ENCODE results near the gene KLRC3. TPM values are rescaled to one million over a fixed set of nuclear protein-coding genes. Genes with fewer than 3 reads are reported as not detected.
"Not testable (repeated sequence)": the region's sequence is repeated elsewhere in the genome, so short reads cannot be mapped to it uniquely, and the experiment has no call there.

KLRC3 gene
- total and polyA plus RNA-seq, 4 donors, result 0.08 to 0.50 (median 0.14) TPM; not detected in 1

- H3K4me1 ChIP-seq (ENCODE audit: control insufficient read depth in 4 of 4, insufficient read depth in 4 of 4, low read length in 3 of 4), result no peaks in the 10 kb centered on the region
Measured at GRCh38 chr12:10397296-10397695, 23.1 kb downstream of the KLRC3 start.

GRCh38 chr12:10396176-10396575 lies 24.2 kb downstream of the KLRC3 start:
- WGBS, result 85% methylated on average over 15 of the region's 15 CpGs
- not testable (repeated sequence) for H3K4me1 ChIP-seq (ENCODE audit: control insufficient read depth in 4 of 4, insufficient read depth in 4 of 4, low read length in 3 of 4); H3K27ac ChIP-seq (ENCODE audit: low read depth in 1 of 2, low read length in 2 of 2); H3K36me3 ChIP-seq (ENCODE audit: control insufficient read depth in 4 of 4, insufficient read depth in 3 of 4, low read depth in 1 of 4, low read length in 3 of 4); H3K27me3 ChIP-seq (ENCODE audit: control insufficient read depth in 4 of 4, insufficient read depth in 4 of 4, low read length in 3 of 4); H3K4me3 ChIP-seq (ENCODE audit: low read depth in 1 of 3, low read length in 3 of 3); H3K9ac ChIP-seq (ENCODE audit: low read depth in 1 of 2, low read length in 2 of 2); H3K9me3 ChIP-seq (ENCODE audit: control insufficient read depth in 4 of 4, low read length in 3 of 4); DNase-seq (ENCODE audit: low spot score)

More at GRCh38 chr12:10397296-10397695, 23.1 kb downstream of the KLRC3 start:
- H3K9ac ChIP-seq (ENCODE audit: low read depth in 1 of 2, low read length in 2 of 2), result no peak overlapping the region
- no peak for DNase-seq (ENCODE audit: low spot score)
- TF ChIP-seq HNF4G (IDR thresholded peaks at IDR 0.05), result no peak
- peaks cover 0 to 6% (median 0%) of the 10 kb centered on the region in 4 donors for H3K27me3 ChIP-seq (ENCODE audit: control insufficient read depth in 4 of 4, insufficient read depth in 4 of 4, low read length in 3 of 4)
- no peaks in the 10 kb centered on the region for H3K36me3 ChIP-seq (ENCODE audit: control insufficient read depth in 4 of 4, insufficient read depth in 3 of 4, low read depth in 1 of 4, low read length in 3 of 4)
- 65% methylated on average over 2 of the region's 2 CpGs for WGBS
- no peak overlapping the region for H3K27ac ChIP-seq (ENCODE audit: low read depth in 1 of 2, low read length in 2 of 2)
- H3K4me3 ChIP-seq (ENCODE audit: low read depth in 1 of 3, low read length in 3 of 3), result no peak overlapping the region
- H3K9me3 ChIP-seq (ENCODE audit: control insufficient read depth in 4 of 4, low read length in 3 of 4), result no peaks in the 10 kb centered on the region

- Histone ChIP-seq H3K27ac (ENCODE audit: low read depth in 1 of 2, low read length in 2 of 2) (no peak overlapping the region), H3K4me1 (ENCODE audit: control insufficient read depth in 4 of 4, insufficient read depth in 4 of 4, low read length in 3 of 4) (no peaks in the 10 kb centered on the region), H3K27me3 (ENCODE audit: control insufficient read depth in 4 of 4, insufficient read depth in 4 of 4, low read length in 3 of 4) (peaks cover 0 to 7% (median 0%) of the 10 kb centered on the region in 4 donors), H3K9ac (ENCODE audit: low read depth in 1 of 2, low read length in 2 of 2) (no peak overlapping the region), H3K36me3 (ENCODE audit: control insufficient read depth in 4 of 4, insufficient read depth in 3 of 4, low read depth in 1 of 4, low read length in 3 of 4) (no peaks in the 10 kb centered on the region), H3K9me3 (ENCODE audit: control insufficient read depth in 4 of 4, low read length in 3 of 4) (no peaks in the 10 kb centered on the region), H3K4me3 (ENCODE audit: low read depth in 1 of 3, low read length in 3 of 3) (no peak overlapping the region)
- peak; percentile 33 for TF ChIP-seq SP1 (IDR thresholded peaks at IDR 0.05)
- TF ChIP-seq GABPA (IDR thresholded peaks at IDR 0.05 in 1 of 2, conservative IDR thresholded peaks at IDR 0.05 in 1 of 2), result peak; percentile 17 to 52
- TF ChIP-seq HNF4G (IDR thresholded peaks at IDR 0.05), result no peak
- TF ChIP-seq TAF1 (conservative IDR thresholded peaks at IDR 0.05), result no peak
- no peak for TF ChIP-seq MAX (IDR thresholded peaks at IDR 0.05)
- TF ChIP-seq FOXA2 (IDR thresholded peaks at IDR 0.05), result peak; percentile 37
- peak; percentile 22 for TF ChIP-seq YY1 (IDR thresholded peaks at IDR 0.05)
- no peak for TF ChIP-seq CTCF (IDR thresholded peaks at IDR 0.05; ENCODE audit: low read depth, low read length, missing input control)
- peak; percentile 14 for TF ChIP-seq REST (IDR thresholded peaks at IDR 0.05)
- TF ChIP-seq RXRA (IDR thresholded peaks at IDR 0.05), result no peak
- no peak for TF ChIP-seq HNF4A (conservative IDR thresholded peaks at IDR 0.05)
- no peak for DNase-seq (ENCODE audit: low spot score)
- WGBS, result 23% methylated on average over 6 of the region's 6 CpGs
Measured at GRCh38 chr12:10395390-10395998, 24.9 kb downstream of the KLRC3 start.

- not testable (repeated sequence) for H3K27ac ChIP-seq (ENCODE audit: low read depth in 1 of 2, low read length in 2 of 2); H3K27me3 ChIP-seq (ENCODE audit: control insufficient read depth in 4 of 4, insufficient read depth in 4 of 4, low read length in 3 of 4); H3K9me3 ChIP-seq (ENCODE audit: control insufficient read depth in 4 of 4, low read length in 3 of 4); H3K36me3 ChIP-seq (ENCODE audit: control insufficient read depth in 4 of 4, insufficient read depth in 3 of 4, low read depth in 1 of 4, low read length in 3 of 4); H3K4me3 ChIP-seq (ENCODE audit: low read depth in 1 of 3, low read length in 3 of 3); H3K9ac ChIP-seq (ENCODE audit: low read depth in 1 of 2, low read length in 2 of 2); DNase-seq (ENCODE audit: low spot score); H3K4me1 ChIP-seq (ENCODE audit: control insufficient read depth in 4 of 4, insufficient read depth in 4 of 4, low read length in 3 of 4)
- 86% methylated on average over 11 of the region's 11 CpGs for WGBS
Measured at GRCh38 chr12:10394531-10395152, 25.8 kb downstream of the KLRC3 start.
